ENCODE data around the gene IL17RB. TPM values are rescaled to one million over a fixed set of nuclear protein-coding genes. Genes with fewer than 3 reads are reported as not detected.

The IL17RB gene
- total and polyA plus RNA-seq, 2 donors (not counting 1 experiment from before 2014, with no cell fraction given) = 0.07 to 0.32 TPM

- Histone ChIP-seq H3K9me3 (ENCODE audit: control extremely low read depth in 1 of 3, control insufficient read depth in 2 of 3, insufficient read depth in 1 of 3, low read length in 2 of 3) (peaks cover 0 to 1% (median 0%) of the 10 kb centered on the region in 3 donors), H3K4me1 (ENCODE audit: control insufficient read depth in 2 of 2, insufficient read depth in 2 of 2, low read length in 2 of 2) (peaks cover 20 to 25% of the 10 kb centered on the region in 2 donors), H3K9ac (ENCODE audit: low read length) (peak within 1 kb of the TSS; percentile 100), H3K4me2 (replicated peaks; ENCODE audit: low read depth, low read length, poor library complexity, severe bottlenecking) (peak within 1 kb of the TSS; percentile 88), H3K27me3 (replicated peaks in 1 of 4; ENCODE audit: control extremely low read depth in 1 of 4, control insufficient read depth in 3 of 4, insufficient read depth in 4 of 4, low read length in 3 of 4) (peaks cover 0 to 6% (median 0%) of the 10 kb centered on the region in 4 experiments), H3K36me3 (replicated peaks in 1 of 2; ENCODE audit: control extremely low read depth in 1 of 2, control insufficient read depth in 1 of 2, extremely low read depth in 1 of 2, insufficient read depth in 2 of 2, low read length in 1 of 2) (peaks cover 0 to 14% of the 10 kb centered on the region in 2 experiments), H2AFZ (ENCODE audit: insufficient read depth, low read depth, low read length, poor library complexity, severe bottlenecking) (peak within 1 kb of the TSS; percentile 78), H4K20me1 (ENCODE audit: control insufficient read depth, insufficient read depth, low read length, poor library complexity, severe bottlenecking) (no peaks in the 10 kb centered on the region), H3K4me3 (ENCODE audit: control extremely low read depth in 1 of 5, extremely low read depth in 1 of 5, insufficient read depth in 1 of 5, low read depth in 2 of 5, low read length in 4 of 5) (peak within 1 kb of the TSS; percentile 81 to 99 (median 96)), H3K79me2 (ENCODE audit: control insufficient read depth, insufficient read depth, low read length) (peaks cover 43% of the 10 kb centered on the region), H3K27ac (ENCODE audit: low read length in 2 of 2) (peak within 1 kb of the TSS; percentile 93 to 99)
- Mint-ChIP-seq H3K27me3 (peaks cover 10% of the 10 kb centered on the region), H3K4me1 (peaks cover 35% of the 10 kb centered on the region), H3K9me3 (ENCODE audit: insufficient read depth) (peaks cover 5% of the 10 kb centered on the region), H3K27ac (peak within 1 kb of the TSS; percentile 99), H3K4me3 (peak within 1 kb of the TSS; percentile 98)
- intact Hi-C loops (cut with micrococcal nuclease) = loop anchor here (1.0 kb wide), 1 partner anchor 9 kb away; the partner anchor contains the start of gene ACTR8
- DNase-seq (peak; percentile 99), ATAC-seq (ENCODE audit: low read depth) (peak; percentile 96)
- TF ChIP-seq CTCF (IDR thresholded peaks at IDR 0.05) (no peak), EZH2 (IDR thresholded peaks at IDR 0.05; ENCODE audit: borderline replicate concordance, insufficient read depth, low read depth, low read length, poor library complexity, severe bottlenecking) (no peak)
- CTCF ChIA-PET = interaction anchor here (1.1 to 1.3 kb wide), 2 partner anchors 10 to 544 kb away, joined by 3 read pairs; partner anchors contain the start of genes ACTR8 and DCP1A
- POLR2A ChIA-PET = interaction anchor here (1.1 to 1.8 kb wide), 2 partner anchors 11 to 544 kb away, joined by 7 to 9 read pairs; partner anchors contain the start of gene DCP1A
- WGBS (ENCODE audit: insufficient coverage) = under 1% methylated on average over 70 of the region's 73 CpGs
Measured at GRCh38 chr3:53891497-53892285, 45.3 kb downstream of the IL17RB start, which contains the start of gene SELENOK. Gene SELENOK (minus strand): TSS chr3:53891859.

All from B cell (primary cell).